Stimulated activated CD4-positive, alpha-beta T cell treated with anti-CD3 and anti-CD28 coated beads, Interleukin-4, amount 100 ng/mL, for 24 hours (primary cell): ENCODE results near the gene CMTM2.
"Not testable (repeated sequence)": the region's sequence is repeated elsewhere in the genome, so short reads cannot be mapped to it uniquely, and the experiment has no call there.

Experiments used
- DNase-seq: peaks from one replicate; pipeline ENCODE4 v3.0.0-alpha.2; 2020

Gene CMTM2

DNA sequence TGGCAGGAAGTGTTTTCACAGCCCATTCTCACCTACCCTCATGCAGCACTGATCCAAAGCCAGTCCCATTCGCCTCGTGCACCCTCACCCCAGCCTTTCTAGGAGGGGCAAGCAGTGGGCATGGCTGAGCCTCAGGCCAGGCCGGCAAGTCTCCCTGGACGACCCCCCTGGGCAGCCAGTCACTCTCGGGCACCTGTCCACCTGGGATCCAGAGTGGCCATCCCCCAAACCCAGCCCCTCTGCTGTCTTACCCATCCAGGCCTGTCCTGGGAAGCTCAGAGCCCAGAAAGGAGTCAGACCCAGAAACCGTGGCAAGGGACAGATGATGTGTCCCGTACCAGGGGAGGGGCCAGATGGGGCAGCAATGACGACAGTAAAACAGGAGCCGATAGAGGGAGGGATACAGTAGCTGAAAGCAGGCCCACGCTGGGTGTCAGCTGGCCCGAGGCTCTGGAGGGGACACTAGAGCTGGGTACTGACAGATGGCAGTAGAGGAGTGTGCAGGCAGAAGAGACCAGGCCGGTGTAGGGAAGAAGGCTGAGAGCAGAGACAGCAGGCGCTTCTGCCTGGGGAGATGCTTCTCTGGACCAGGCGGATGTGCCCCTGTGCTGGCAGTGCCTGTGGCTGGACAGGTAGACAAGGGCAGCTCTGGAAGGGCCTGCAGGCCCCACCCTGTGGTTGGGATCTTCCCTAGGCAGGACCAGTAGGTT, 31.0 kb downstream of the CMTM2 start:
- DNase-seq, result no peak

DNA sequence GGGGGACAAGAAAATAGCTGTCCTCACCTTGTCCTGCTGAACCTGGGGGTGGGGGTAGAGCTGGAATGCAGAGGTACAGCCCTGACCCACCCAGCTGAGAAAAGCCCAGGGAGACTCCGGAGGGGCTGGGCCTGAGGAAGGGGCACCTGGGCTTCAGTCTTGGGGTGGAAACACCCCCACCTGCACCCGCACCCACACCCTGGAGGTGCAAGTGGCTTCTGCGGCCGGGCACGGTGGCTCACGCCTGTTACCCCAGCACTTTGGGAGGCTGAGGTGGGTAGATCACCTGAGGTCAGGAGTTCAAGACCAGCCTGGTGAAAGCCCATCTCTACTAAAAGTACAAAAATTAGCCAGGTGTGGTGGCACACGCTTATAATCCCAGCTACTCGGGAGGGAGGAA, 32.6 kb downstream of the CMTM2 start:
- not testable (repeated sequence) for DNase-seq

DNA sequence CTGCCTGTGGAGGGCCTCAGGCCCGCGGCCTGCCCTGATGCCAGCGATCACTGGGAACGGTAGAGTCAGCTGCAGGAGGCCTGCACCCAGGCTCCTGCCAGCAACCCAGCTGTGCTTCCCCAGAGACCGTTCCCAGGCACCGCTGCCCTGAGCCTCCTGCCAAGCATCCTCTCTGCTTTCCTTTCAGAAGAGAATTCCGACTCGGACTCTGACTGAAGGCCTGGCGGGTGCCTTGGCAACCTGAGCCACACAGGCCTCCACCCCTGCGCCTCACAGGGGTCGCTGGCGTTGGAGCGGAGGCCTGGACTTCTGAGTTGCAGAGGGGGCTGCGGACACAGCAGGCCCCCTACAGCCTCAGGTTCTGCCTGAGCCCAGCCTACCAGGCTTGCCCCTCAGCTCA, 33.2 kb downstream of the CMTM2 start:
- no peak for DNase-seq

DNA sequence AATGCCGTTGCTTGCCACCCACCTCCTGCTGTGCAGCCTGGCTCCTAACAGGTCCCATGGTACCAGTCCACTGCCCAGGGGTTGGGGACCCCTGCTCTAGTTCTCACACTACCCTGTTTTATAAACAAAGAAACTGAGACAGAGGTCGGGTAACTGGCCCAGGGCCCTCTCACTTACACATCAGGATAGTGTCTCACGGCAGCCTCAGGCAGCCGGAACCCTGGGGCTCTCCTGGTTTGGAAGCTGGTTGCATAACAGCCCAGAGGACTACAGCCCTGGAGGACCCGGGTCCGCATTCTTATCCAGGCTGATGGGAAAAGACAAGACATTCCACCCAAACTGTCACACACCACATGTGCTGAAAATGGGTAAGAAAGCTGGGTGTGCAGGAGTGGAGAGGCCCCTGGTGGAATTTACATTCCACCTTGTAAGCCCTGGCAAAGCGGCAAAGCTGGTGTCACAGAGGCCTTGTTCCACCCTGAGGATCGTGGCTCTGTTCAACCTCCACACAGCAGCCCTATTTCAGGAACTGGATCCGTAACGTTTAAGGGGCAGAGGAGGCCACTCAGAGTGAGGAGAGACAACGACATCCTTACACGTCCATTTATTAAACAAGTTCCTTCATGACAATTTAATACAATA, 35.0 kb downstream of the CMTM2 start:
- no peak for DNase-seq

DNA sequence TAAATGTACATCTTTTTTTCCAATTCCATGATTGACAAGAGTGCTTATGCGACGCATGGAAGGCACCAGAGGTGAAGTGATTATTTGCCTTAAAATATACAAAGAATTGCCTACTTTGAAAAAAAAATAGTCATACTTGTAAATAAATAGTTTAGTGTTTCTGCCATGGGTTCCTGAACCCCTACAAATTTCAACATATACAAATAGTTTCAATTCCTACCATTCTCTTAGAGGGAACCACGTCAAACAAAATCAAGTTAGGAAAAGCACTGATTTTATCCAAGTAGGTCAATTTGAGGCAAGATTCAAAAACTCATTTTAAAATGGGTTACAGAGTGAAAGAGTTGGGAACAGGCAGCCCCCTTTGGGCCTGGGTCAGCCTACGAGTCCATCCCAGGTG, 36.9 kb downstream of the CMTM2 start:
- no peak for DNase-seq

DNA sequence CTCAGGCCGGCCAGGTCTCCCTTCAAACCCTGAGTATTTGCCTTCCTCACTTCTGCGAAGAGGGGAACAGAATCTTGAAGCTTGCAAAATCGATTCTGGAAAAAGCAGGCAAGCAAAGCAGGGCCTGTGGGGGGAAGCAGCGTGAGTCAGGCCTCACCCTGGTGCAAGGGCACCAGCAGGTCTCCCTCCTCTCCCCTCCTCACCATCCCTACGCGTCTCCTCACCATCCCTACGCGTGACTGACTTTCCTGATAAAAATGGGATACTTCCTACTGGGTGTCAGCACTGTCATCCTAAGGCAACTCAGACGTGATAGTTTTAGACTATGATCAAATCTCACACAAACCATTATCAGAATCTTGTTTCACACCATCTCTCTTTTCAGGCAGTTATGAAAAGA, 37.3 kb downstream of the CMTM2 start:
- DNase-seq, result no peak

DNA sequence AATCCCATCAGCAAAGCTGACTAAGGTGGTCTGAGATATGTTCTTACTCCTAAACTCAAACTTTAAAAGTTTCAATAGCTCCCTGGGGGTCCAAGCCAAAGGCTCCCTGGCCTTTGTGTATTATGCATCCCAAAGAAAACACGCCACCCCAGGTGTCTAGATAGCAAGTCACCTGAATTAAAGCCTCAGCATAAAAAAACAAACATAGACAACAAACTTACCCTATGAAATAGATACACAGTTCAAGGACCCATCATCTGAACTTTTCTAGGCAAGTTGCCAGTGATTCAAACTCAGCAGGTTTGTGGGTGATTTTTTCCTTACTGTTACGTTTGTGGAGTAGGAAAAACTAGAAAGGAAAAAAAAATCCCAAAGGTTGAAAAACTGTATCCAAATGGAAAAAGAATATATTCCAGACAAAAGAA, 37.8 kb downstream of the CMTM2 start:
- DNase-seq, result no peak

DNA sequence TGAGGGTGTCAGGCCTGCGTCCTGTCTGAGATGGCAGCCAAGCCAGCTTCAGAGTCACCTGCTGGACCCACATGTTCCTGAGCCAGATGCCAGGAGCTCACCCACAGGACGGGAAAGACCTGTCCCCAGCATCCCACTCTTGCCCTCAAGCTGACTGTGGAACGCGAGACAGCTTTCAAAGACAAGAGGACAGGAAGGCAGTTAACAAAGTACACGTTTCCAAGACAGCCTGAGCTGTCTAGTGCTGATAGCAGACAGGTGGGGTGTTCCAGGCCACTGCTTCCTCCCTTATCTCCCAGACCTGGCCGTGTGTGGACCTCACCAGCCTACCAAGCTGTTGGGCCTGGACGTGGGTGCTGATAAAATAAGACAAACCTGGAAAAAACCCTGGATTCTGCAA, 38.5 kb downstream of the CMTM2 start:
- no peak for DNase-seq

DNA sequence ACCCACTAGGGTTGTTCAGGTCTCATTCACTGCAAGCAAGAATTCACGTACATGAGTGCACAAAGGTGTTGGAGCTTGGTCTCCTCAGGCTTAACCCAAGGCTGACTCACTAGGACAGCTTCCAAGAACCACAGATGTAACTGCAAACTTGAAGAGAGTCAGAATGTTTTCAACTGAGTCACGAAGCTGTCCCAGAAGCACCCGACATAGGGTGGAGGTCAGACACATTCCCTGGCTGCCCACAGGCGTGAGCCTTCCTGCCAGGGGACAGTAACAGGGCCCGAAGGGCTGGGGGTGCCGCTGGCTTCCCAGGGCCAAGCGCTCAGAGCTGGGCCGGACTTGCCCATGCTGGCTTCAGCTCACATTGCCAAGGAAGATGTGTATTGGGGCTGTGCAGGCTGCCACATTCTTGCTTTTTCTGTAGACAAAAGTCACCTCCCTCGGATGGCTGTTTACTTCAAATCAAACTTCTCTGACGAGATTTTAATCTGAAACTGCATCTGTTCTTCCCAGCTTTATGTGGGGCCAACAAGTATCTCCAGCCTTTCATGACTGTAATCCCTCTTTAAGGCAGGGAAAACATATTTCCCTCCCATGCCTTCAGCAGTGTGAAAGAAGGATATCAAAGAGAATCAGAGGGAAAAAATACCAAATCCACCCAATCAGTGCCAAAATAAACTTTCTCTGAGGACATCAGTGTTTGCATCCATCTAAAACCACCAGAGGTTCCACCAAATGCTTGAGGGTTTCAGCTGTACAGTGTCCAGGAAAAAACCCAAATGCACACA, 39.5 kb downstream of the CMTM2 start:
- no peak for DNase-seq

DNA sequence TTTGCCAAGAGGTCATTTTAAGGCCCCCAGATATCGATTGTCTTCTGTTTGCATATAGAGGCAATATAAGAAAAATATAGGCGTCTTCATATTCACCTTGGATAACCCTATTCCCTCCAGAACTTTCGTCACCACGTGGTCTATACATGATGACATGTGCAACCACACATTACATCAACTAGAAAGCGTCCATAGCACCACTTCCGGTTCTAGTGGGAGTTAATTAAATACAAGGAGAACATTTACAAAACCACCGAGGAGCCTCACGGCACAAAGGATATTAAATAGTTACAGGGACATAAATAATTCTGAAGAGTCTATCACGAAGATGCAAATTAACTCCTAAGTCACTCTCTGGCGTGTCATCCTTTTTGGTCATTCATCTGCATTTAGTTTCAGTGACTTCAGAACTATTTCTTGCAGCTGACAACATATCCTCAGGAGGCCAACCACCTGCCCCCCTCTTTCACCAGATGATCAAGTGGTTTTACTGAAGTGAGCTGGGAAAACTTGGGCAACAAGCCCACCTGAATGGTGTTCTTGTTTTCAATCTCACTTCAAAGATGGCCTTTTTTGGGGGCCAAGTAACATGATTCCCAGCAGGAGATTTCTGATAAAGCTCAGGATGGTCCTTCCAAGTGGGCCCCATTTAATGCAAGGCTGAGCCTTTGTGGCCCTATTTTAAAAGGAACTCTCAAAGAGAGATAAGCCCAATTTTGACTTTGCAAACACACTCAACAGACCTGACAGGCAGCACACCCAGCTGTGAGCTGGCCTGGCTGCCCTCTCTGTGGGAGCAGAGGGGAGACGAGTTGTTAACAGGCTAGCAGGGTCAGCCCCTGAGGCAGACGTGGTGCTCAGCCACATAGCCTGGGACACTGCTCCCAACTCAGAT, 40.5 kb downstream of the CMTM2 start:
- DNase-seq, result no peak

DNA sequence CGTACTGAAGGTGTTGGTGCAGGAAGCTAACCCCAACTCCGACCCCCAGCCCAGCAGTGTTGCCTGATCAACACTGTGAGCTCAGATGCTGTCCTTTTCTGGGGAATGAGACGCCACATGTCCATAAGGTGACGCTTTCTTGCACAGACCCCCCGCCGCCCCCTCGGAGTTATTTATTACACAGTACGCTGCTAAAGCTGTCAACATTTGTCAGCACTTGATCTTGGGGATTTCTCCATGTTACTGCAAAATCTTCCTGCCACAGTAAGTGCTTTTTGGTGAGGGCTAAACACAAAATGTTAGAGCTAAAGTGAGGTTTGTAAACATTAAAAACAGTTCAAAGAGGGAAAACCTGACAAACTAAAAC, 41.1 kb downstream of the CMTM2 start:
- DNase-seq, result no peak

DNA sequence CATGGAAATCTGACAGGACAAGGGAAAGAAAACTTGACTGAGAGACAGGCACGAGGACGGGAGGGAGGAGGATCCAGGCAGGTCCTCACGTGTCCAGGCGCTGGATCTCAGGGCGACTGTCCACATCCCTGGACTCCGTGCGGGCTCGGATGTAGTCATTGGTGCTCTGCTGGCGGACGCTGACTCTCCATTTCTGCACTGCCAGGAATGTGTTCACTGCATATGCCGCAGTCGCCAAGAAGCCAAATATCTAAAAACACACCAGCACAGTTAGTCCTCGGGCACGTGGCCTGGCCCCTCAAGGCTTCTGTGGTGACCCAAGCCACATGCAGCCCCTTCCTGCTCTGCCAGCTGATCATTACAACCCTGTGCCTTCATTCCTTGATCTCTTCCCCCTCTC, 42.7 kb downstream of the CMTM2 start:
- no peak for DNase-seq

DNA sequence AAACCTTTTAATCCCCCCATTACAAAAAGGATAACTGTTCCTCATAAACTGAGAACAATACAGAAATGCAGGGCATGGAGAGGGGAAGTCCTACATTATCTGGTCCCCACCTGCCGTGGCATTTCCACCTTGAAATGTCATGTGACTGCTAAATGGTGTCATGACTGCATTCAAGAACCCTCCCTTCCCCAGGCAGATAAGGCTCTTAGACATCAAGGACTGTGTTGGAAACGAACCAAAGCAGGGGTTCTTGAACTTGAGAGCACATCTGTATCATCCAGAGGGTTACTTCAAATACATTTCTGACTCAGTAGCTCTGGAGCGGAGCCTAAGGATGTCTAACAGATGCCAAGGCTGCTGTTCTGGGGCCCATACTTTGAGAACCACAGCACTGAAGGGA, 43.6 kb downstream of the CMTM2 start:
- DNase-seq, result no peak

DNA sequence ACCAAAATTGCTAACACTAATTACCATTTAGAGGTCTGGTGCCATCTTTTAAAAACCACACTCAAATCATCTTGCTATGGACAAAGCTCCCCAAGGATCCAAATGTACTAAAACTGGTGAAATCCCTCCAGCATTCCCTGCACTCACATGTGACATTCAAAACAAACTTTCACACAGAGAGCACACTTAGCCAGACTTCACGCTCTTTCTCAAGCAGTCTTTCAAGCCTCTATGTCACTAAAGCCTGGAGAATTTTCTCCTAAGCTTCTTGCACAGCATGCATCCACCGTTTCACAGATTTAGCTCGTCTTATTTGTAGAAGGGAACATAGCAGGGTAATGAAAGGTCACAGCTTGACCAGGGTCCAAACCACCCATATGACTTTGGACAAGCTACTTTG, 44.5 kb downstream of the CMTM2 start:
- no peak for DNase-seq

DNA sequence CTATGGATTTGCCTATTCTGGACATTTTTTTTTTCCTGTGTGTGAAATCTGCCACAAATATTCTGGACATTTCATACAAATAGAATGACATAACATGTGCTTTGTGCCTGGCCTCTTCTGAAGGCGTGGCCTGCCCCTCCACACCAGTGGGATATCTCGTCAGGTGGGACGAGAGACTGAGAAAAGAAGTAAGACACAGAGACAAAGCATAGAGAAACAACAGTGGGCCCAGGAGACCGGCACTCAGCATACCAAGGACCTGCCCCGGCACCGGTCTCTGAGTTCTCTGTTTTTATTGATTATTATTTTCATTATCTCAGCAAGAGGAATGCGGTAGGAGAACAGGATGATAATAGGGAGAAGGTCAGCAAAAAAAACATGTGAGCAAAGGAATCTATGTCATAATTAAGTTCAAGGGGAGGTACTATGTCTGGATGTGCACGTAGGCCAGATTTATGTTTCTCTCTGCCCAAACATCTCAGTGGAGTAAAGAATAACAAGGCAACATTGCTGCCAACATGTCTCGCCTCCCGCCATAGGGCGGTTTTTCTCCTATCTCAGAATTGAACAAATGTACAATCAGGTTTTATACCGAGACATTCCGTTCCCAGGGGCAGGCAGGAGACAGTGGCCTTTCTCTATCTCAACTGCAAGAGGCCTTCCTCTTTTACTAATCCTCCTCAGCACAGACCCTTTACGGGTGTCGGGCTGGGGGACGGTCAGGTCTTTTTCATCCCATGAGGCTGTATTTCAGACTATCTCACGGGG, 48.5 kb downstream of the CMTM2 start:
- not testable (repeated sequence) for DNase-seq

DNA sequence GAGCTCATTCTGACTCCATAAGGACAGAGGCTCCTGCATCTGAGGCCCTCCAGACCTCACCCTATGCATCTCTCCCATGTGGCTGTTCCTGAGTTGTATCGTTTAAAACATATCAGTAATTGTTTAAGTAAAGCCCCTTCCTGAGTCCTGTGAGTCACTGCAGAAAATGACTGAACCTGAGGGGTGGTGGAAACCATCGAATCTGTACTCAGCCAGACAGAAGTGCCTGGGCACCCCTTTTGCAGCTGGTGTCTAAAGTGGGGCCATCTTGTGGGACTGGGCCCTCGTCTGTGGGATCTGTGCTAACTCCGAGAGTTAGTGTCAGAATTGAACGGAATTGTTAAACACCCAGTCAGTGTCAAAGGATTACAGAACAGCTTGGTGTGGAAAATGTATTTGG, 50.6 kb downstream of the CMTM2 start:
- no peak for DNase-seq

DNA sequence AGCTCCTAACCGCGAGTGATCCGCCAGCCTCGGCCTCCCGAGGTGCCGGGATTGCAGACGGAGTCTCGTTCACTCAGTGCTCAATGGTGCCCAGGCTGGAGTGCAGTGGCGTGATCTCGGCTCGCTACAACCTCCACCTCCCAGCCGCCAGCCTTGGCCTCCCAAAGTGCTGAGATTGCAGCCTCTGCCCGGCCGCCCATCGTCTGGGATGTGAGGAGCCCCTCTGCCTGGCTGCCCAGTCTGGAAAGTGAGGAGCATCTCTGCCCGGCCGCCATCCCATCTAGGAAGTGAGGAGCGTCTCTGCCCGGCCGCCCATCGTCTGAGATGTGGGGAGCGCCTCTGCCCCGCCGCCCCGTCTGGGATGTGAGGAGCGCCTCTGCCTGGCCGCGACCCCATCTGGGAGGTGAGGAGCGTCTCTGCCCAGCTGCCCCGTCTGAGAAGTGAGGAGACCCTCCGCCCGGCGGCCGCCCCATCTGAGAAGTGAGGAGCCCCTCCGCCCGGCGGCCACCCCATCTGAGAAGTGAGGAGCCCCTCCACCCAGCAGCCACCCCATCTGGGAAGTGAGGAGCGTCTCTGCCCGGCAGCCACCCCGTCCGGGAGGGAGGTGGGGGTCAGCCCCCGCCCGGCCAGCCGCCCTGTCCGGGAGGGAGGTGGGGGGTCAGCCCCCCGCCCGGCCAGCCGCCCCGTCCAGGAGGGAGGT, 51.4 kb downstream of the CMTM2 start:
- DNase-seq, result not testable (repeated sequence)

DNA sequence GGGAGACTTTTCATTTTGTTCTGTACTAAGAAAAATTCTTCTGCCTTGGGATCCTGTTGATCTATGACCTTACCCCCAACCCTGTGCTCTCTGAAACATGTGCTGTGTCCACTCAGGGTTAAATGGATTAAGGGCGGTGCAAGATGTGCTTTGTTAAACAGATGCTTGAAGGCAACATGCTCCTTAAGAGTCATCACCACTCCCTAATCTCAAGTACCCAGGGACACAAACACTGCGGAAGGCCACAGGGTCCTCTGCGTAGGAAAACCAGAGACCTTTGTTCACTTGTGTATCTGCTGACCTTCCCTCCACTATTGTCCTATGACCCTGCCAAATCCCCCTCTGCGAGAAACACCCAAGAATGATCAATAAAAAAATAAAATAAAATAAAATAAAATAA, 52.3 kb downstream of the CMTM2 start:
- DNase-seq, result not testable (repeated sequence)

DNA sequence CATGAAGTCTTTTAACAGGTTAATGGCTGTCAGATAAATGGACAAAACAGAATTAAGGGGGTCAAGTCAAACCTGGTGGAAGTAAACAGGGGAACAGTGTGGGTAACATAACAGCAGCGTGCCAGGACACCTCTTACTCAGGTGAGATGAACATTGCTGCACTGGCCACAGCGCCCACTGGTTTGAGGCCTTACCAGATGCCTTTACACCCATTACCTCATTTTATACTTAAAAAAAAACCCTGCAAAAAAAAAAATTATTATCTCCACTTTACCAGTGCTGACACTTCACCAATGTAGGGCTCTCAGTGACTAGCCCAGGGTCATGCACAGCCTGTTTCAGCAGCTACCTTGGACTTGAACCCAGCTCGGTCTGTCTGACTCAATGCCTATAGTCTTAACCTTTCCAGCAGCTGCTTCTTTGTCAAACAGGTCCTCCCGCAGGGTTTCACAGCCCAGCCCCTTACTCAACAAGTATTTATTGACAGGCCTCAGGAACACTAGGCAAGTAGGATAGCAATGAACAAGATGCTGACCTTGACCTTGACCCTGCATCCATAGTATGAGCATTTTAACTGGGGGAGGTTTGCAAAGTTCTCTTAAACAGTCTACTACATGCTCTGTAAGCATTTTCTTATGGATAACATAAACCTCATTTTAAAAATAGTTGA, 55.4 kb downstream of the CMTM2 start:
- DNase-seq, result no peak

DNA sequence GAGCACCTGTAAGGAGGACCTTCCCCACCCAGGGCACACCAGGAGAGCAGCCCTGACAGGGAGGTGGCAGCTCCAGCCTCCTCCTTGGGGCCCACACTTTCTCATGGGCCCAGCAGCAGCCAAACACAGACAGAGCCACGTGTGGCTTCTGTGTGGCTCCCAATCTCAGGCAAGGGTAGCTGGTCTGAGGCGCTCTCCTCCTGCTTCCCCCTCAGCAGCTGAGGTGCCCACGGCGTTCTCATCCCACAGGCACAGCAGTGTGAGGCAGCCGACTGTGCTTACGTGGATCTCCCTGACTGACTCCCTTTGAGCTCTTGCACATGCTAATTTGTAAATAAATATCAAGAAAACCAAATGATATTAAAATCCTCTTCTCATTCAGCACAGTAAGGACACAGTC, 56.1 kb downstream of the CMTM2 start:
- no peak for DNase-seq

DNA sequence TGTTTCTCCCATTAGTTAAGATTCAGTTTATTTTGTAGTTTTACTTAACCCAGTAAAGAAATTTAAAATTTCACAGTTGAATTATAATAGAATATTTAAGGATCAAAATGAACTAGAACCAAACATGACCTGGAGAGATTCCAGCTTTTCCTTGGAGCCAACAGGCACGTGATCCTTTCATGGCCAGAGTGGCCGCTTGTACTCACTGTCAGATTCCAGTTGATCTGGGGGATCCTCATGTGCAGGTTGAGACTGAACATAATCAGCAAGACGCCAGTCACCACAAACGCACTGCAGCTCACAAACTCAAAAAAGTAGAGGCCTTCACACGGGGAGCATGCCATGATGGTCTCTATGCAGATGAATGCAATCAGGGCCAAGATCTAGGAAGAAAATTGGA, 56.9 kb downstream of the CMTM2 start:
- DNase-seq, result no peak
